Activated CD8-positive, alpha-beta T cell treated with anti-CD3 and anti-CD28 coated beads, Interleukin-2, amount 10 ng/mL, durations not matched to agents 7 days and 5 days (primary cell): Measurements from ENCODE around the gene ZNF385A. TPM values are rescaled to one million over a fixed set of nuclear protein-coding genes. Genes with fewer than 3 reads are reported as not detected.

Experiments used
- ATAC-seq: fragments of 150-1000 bp; cut with Tn5 transposase; one replicate; pipeline ENCODE4 v1.10.0; 2021; ENCODE audit warnings: moderate library complexity
- CTCF ChIA-PET: fragments of 350-600 bp; sonication (Branson Sonifier 250); formaldehyde crosslinking; loops from one replicate; lab custom pipeline; 2021; ENCODE audit warnings: antibody characterized with exemption; lab: Charles Lee
- POLR2A ChIA-PET: fragments of 350-600 bp; sonication (Branson Sonifier 250); formaldehyde crosslinking; loops from one replicate; lab custom pipeline; 2021; ENCODE audit warnings: antibody characterized with exemption; lab: Charles Lee
- DNase-seq: peaks from one replicate; pipeline ENCODE4 v3.0.0-alpha.2; 2020
- H3K27ac Mint-ChIP-seq: one replicate; pipeline ENCODE4 v1.8.0; 2021; ENCODE audit warnings: mild to moderate bottlenecking, mixed read lengths
- H3K27me3 Mint-ChIP-seq: one replicate; pipeline ENCODE4 v1.8.0; 2021; ENCODE audit warnings: low read depth, mixed read lengths
- H3K36me3 Mint-ChIP-seq: one replicate; pipeline ENCODE4 v1.8.0; 2021; ENCODE audit warnings: low read depth, mixed read lengths
- H3K4me1 Mint-ChIP-seq: one replicate; pipeline ENCODE4 v1.8.0; 2021; ENCODE audit warnings: low read depth, mixed read lengths
- H3K4me3 Mint-ChIP-seq: one replicate; pipeline ENCODE4 v1.8.0; 2021; ENCODE audit warnings: mild to moderate bottlenecking, mixed read lengths
- H3K9me3 Mint-ChIP-seq: one replicate; pipeline ENCODE4 v1.8.0; 2022; ENCODE audit warnings: mixed read lengths; ENCODE audit not compliant: insufficient read depth
- total RNA-seq, 2 experiments: library from RNA; stranded (reverse); gene quantifications; one replicate each; pipeline ENCODE4 v1.2.3, GENCODE V29; 2021

The ZNF385A gene
- total RNA-seq, 2 experiments from 2014 or later, result 0.55 to 0.74 TPM

GRCh38 chr12:54392485-54393206, 8.1 kb upstream of the ZNF385A start:
- H3K4me1 Mint-ChIP-seq, result peaks cover 41% of the 10 kb centered on the region
- H3K9me3 Mint-ChIP-seq, result no peaks in the 10 kb centered on the region
- ChIA-PET POLR2A (interaction anchor here (0.6 kb wide), 1 partner anchor 36 kb away, joined by 3 read pairs; no protein-coding TSS in a partner anchor), CTCF (interaction anchor here (1.0 to 3.2 kb wide), 9 partner anchors 10 to 47 kb away, joined by 3 to 30 read pairs (median 7); no protein-coding TSS in a partner anchor)
- no peaks in the 10 kb centered on the region for H3K27me3 Mint-ChIP-seq
- ATAC-seq (no peak), DNase-seq (no peak)
- H3K36me3 Mint-ChIP-seq, result peaks cover 37% of the 10 kb centered on the region
- peak overlapping the region; percentile 3 for H3K27ac Mint-ChIP-seq
- no peak overlapping the region for H3K4me3 Mint-ChIP-seq

GRCh38 chr12:54390668-54391551, 6.4 kb upstream of the ZNF385A start:
- H3K27ac Mint-ChIP-seq, result no peak overlapping the region
- DNase-seq (peak; percentile 73), ATAC-seq (peak; percentile 84)
- H3K4me1 Mint-ChIP-seq, result peaks cover 33% of the 10 kb centered on the region
- POLR2A ChIA-PET, result no interaction called here
- peaks cover 23% of the 10 kb centered on the region for H3K36me3 Mint-ChIP-seq
- H3K4me3 Mint-ChIP-seq, result peak overlapping the region; percentile 54
- H3K9me3 Mint-ChIP-seq, result no peaks in the 10 kb centered on the region
- CTCF ChIA-PET, result interaction anchor here (0.8 to 3.2 kb wide), 5 partner anchors 9 to 49 kb away, joined by 3 to 30 read pairs (median 5); no protein-coding TSS in a partner anchor
- peaks cover 2% of the 10 kb centered on the region for H3K27me3 Mint-ChIP-seq

GRCh38 chr12:54390176-54390667, 5.7 kb upstream of the ZNF385A start:
- no peak for DNase-seq
- ChIA-PET CTCF (interaction anchor here (0.8 to 1.1 kb wide), 2 partner anchors 10 to 14 kb away, joined by 4 to 5 read pairs; no protein-coding TSS in a partner anchor), POLR2A (no interaction called here)
- Mint-ChIP-seq H3K27me3 (peaks cover 2% of the 10 kb centered on the region), H3K9me3 (no peaks in the 10 kb centered on the region), H3K27ac (peak overlapping the region; percentile 62), H3K36me3 (peaks cover 23% of the 10 kb centered on the region), H3K4me1 (peaks cover 33% of the 10 kb centered on the region), H3K4me3 (no peak overlapping the region)
- ATAC-seq, result no peak

- ChIA-PET POLR2A (no interaction called here), CTCF (interaction anchor here (0.8 kb wide), 1 partner anchor 14 kb away, joined by 4 read pairs; no protein-coding TSS in a partner anchor)
- DNase-seq (no peak), ATAC-seq (no peak)
- Mint-ChIP-seq H3K9me3 (no peaks in the 10 kb centered on the region), H3K27me3 (peaks cover 2% of the 10 kb centered on the region), H3K4me1 (peaks cover 27% of the 10 kb centered on the region), H3K27ac (peak overlapping the region; percentile 13), H3K36me3 (peaks cover 17% of the 10 kb centered on the region), H3K4me3 (no peak overlapping the region)
Measured at GRCh38 chr12:54389607-54390175, 5.2 kb upstream of the ZNF385A start.

- POLR2A ChIA-PET, result no interaction called here
- no peak overlapping the region for H3K27ac Mint-ChIP-seq
- CTCF ChIA-PET, result no interaction called here
Measured at GRCh38 chr12:54389134-54389508, 4.6 kb upstream of the ZNF385A start.

GRCh38 chr12:54388237-54389133, 4.0 kb upstream of the ZNF385A start:
- ChIA-PET POLR2A (interaction anchor here (0.9 kb wide), 1 partner anchor 24 kb away, joined by 3 read pairs; no protein-coding TSS in a partner anchor), CTCF (interaction anchor here (1.0 to 2.8 kb wide), 7 partner anchors 9 to 64 kb away, joined by 4 to 34 read pairs (median 6); partner anchors contain the start of gene COPZ1)
- no peaks in the 10 kb centered on the region for H3K9me3 Mint-ChIP-seq
- no peak for DNase-seq
- no peak for ATAC-seq
- H3K36me3 Mint-ChIP-seq, result peaks cover 5% of the 10 kb centered on the region
- peaks cover 2% of the 10 kb centered on the region for H3K27me3 Mint-ChIP-seq
- peaks cover 15% of the 10 kb centered on the region for H3K4me1 Mint-ChIP-seq
- no peak overlapping the region for H3K27ac Mint-ChIP-seq
- H3K4me3 Mint-ChIP-seq, result no peak overlapping the region

More at GRCh38 chr12:54389134-54389508, 4.6 kb upstream of the ZNF385A start:
- peaks cover 22% of the 10 kb centered on the region for H3K4me1 Mint-ChIP-seq
- H3K27me3 Mint-ChIP-seq, result peaks cover 2% of the 10 kb centered on the region
- ATAC-seq, result no peak
- peaks cover 12% of the 10 kb centered on the region for H3K36me3 Mint-ChIP-seq
- H3K4me3 Mint-ChIP-seq, result no peak overlapping the region
- no peak for DNase-seq
- H3K9me3 Mint-ChIP-seq, result no peaks in the 10 kb centered on the region

- peaks cover 2% of the 10 kb centered on the region for H3K27me3 Mint-ChIP-seq
- H3K9me3 Mint-ChIP-seq, result no peaks in the 10 kb centered on the region
- peaks cover 12% of the 10 kb centered on the region for H3K4me1 Mint-ChIP-seq
- H3K36me3 Mint-ChIP-seq, result peaks cover 5% of the 10 kb centered on the region
- H3K4me3 Mint-ChIP-seq, result no peak overlapping the region
- CTCF ChIA-PET, result interaction anchor here (0.7 to 2.8 kb wide), 10 partner anchors 8 to 172 kb away, joined by 3 to 34 read pairs (median 5); partner anchors contain the start of gene COPZ1
- POLR2A ChIA-PET, result no interaction called here
- DNase-seq (no peak), ATAC-seq (no peak)
- no peak overlapping the region for H3K27ac Mint-ChIP-seq
Measured at GRCh38 chr12:54387114-54387467, 2.6 kb upstream of the ZNF385A start.

GRCh38 chr12:54386403-54387113, 2.0 kb upstream of the ZNF385A start:
- ChIA-PET CTCF (interaction anchor here (0.7 to 2.8 kb wide), 10 partner anchors 8 to 172 kb away, joined by 3 to 34 read pairs (median 5); partner anchors contain the start of gene COPZ1), POLR2A (no interaction called here)
- peaks cover under 1% of the 10 kb centered on the region for H3K36me3 Mint-ChIP-seq
- H3K27ac Mint-ChIP-seq, result no peak overlapping the region
- ATAC-seq (no peak), DNase-seq (no peak)
- peaks cover 2% of the 10 kb centered on the region for H3K27me3 Mint-ChIP-seq
- H3K4me3 Mint-ChIP-seq, result no peak overlapping the region
- no peaks in the 10 kb centered on the region for H3K9me3 Mint-ChIP-seq
- peaks cover 8% of the 10 kb centered on the region for H3K4me1 Mint-ChIP-seq

- DNase-seq (no peak), ATAC-seq (no peak)
- POLR2A ChIA-PET, result interaction anchor here (1.2 kb wide), 1 partner anchor 105 kb away, joined by 5 read pairs; the partner anchor contains the start of gene HNRNPA1
- H3K4me1 Mint-ChIP-seq, result peaks cover 2% of the 10 kb centered on the region
- CTCF ChIA-PET, result interaction anchor here (0.9 to 4.2 kb wide), 5 partner anchors 14 to 132 kb away, joined by 3 to 27 read pairs (median 4); partner anchors contain the start of gene COPZ1
- peaks cover 2% of the 10 kb centered on the region for H3K27me3 Mint-ChIP-seq
- H3K4me3 Mint-ChIP-seq, result no peak overlapping the region
- no peaks in the 10 kb centered on the region for H3K9me3 Mint-ChIP-seq
- H3K36me3 Mint-ChIP-seq, result no peaks in the 10 kb centered on the region
- no peak overlapping the region for H3K27ac Mint-ChIP-seq
Measured at GRCh38 chr12:54385251-54385914, 850 bp upstream of the ZNF385A start.
